DOHH2 (cell line): ENCODE data around the gene BLACAT1.

Experiments
- EZH2phosphoT487 ChIP-seq: fragments of 200-600 bp; sonication (generic); IDR thresholded peaks from 2 replicates; pipeline ENCODE4 v1.6.1; 2017; ENCODE audit warnings: borderline replicate concordance, mild to moderate bottlenecking, antibody characterized with exemption, low read length, moderate library complexity, mixed read lengths
- TF ChIP-seq, protein P1 (sequence below): fragments of 200-600 bp; sonication (generic); IDR thresholded peaks from one replicate; pipeline ENCODE4 v1.5.1; 2014; ENCODE audit warnings: antibody characterized with exemption, mild to moderate bottlenecking, low read depth, low read length; ENCODE audit not compliant: poor library complexity, severe bottlenecking

GRCh38 chr1:205474571-205474970 is 18.7 kb upstream of the BLACAT1 start:
- TF ChIP-seq, protein P1, sequence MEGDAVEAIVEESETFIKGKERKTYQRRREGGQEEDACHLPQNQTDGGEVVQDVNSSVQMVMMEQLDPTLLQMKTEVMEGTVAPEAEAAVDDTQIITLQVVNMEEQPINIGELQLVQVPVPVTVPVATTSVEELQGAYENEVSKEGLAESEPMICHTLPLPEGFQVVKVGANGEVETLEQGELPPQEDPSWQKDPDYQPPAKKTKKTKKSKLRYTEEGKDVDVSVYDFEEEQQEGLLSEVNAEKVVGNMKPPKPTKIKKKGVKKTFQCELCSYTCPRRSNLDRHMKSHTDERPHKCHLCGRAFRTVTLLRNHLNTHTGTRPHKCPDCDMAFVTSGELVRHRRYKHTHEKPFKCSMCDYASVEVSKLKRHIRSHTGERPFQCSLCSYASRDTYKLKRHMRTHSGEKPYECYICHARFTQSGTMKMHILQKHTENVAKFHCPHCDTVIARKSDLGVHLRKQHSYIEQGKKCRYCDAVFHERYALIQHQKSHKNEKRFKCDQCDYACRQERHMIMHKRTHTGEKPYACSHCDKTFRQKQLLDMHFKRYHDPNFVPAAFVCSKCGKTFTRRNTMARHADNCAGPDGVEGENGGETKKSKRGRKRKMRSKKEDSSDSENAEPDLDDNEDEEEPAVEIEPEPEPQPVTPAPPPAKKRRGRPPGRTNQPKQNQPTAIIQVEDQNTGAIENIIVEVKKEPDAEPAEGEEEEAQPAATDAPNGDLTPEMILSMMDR: no peak
- no peak for TF ChIP-seq EZH2phosphoT487
